H7 (cell line): ENCODE data around the gene MORC2. TPM values are rescaled to one million over a fixed set of nuclear protein-coding genes. Genes with fewer than 3 reads are reported as not detected.

ENCODE experiments used
- DNase-seq: peaks from one replicate; pipeline ENCODE4 v3.0.0; 2012
- H3K27me3 ChIP-seq: 2 replicates; pipeline ENCODE4 v1.6.0; 2011; ENCODE audit warnings: mild to moderate bottlenecking, low read length; ENCODE audit not compliant: control insufficient read depth, insufficient read depth
- H3K36me3 ChIP-seq: replicated peaks from 2 replicates; pipeline ENCODE4 v1.5.1; 2011; ENCODE audit warnings: low read length; ENCODE audit not compliant: control insufficient read depth, insufficient read depth
- H3K4me3 ChIP-seq: 2 replicates; pipeline ENCODE4 v1.5.1; 2011; ENCODE audit warnings: low read depth, mild to moderate bottlenecking, control low read depth, low read length, moderate library complexity; ENCODE audit not compliant: insufficient read depth
- total RNA-seq: library from RNA; depleted of rRNA; stranded (reverse); fragments of >200 nt; shearing (Covaris generic); gene quantifications from 2 replicates; pipeline ENCODE4 v1.2.3, GENCODE V29; 2014

Gene MORC2
- total RNA-seq, 1 experiment from 2014 or later: 31.4 TPM

DNA sequence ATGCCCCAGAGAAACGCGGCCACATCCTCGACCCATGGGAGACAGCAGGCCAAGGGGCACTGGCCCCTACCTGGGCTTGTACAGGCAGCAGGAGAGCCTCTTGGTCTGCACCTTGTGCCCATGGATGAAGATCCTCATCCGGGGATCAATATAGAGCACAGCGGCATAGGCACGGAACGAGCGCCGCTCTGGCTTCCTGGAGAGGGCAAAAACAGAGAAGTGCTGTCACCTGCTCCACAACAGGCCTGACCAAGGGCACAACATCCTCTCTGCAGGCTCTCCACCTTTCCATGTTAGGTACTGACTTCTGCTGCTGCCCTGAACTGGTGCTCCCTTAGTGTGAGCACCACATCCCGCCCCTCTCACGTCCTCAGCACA, 27.2 kb downstream of the MORC2 start:
- no peak overlapping the region for H3K4me3 ChIP-seq
- DNase-seq: no peak
- no peaks in the 10 kb centered on the region for H3K27me3 ChIP-seq
- peaks cover 76% of the 10 kb centered on the region for H3K36me3 ChIP-seq

DNA sequence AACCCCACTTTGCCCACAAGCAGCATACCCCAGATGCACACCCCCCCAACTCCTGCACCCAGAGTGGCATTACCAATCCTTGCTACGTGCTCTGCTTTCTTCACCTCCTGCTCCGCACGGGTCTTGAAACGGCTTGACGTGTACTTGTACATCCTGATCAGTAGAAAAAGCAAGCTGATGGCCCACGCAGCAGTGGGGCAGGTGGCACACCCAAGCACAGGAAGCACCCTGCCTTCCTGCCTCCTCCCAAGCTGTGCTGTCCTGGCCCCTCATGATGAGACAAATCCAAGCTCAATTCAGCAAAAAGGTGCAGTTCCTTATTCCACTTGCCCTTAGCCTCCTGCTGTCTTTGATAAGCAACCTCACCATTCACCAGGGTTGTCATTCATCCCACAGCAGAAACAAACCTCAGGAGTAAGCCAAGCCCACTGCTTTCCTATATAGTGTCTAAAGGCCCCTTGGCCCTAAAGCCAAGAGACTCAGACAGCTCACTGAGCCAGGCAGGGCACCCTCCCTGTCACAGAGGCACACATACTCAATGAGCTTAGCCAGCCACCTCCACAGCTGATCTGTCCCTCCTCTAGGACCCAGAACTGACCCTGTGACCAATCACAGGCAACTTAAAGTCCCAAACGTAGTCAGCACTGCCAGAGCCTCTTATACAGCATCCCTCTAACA, 27.8 kb downstream of the MORC2 start:
- no peak for DNase-seq
- Histone ChIP-seq H3K4me3 (no peak overlapping the region), H3K36me3 (peaks cover 74% of the 10 kb centered on the region)

DNA sequence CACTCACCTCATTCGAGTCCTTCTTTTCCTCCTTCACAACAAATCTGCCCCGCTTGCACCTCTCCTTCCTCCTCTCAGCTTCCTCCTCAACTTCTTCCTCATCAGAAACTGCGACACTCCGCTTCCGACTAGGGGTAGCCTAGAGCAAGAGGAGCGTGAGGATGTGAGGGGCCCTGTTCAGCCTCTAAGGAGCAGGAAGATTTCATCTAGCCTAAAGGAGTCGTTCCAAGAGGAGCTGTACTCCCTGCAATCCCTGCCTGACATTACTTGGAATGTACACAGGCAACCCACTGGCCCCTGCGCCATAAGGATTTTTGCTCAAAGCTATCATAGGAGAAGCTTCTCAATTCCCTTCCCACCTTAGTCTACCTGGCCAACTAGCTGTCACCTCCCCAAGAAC, 34.5 kb downstream of the MORC2 start:
- no peak for DNase-seq
- no peaks in the 10 kb centered on the region for H3K27me3 ChIP-seq
- no peak overlapping the region for H3K4me3 ChIP-seq
- H3K36me3 ChIP-seq: peaks cover 68% of the 10 kb centered on the region

More for the DNA sequence above, 27.8 kb downstream of the MORC2 start:
- no peaks in the 10 kb centered on the region for H3K27me3 ChIP-seq

DNA sequence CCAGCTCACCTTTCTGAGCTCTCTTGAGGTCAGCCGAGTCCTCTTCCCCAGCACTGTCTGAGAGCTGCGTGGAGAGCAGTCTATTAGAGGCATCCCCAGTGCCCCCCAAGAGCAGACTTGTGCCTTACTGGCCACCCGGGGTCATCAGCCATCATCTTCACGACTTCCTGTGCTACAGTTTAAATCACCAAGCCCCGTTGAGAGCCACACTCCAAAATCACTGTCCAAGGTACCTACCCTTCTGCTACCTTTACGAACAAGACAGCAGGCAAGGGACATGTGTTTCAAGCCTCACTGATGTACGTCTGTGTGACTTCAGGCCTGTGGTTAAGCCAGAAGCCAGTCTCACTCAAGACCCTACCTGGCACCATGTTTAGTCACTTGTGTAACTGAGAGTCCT, 35.1 kb downstream of the MORC2 start:
- DNase-seq: no peak
- Histone ChIP-seq H3K4me3 (no peak overlapping the region), H3K27me3 (no peaks in the 10 kb centered on the region), H3K36me3 (peaks cover 67% of the 10 kb centered on the region)

DNA sequence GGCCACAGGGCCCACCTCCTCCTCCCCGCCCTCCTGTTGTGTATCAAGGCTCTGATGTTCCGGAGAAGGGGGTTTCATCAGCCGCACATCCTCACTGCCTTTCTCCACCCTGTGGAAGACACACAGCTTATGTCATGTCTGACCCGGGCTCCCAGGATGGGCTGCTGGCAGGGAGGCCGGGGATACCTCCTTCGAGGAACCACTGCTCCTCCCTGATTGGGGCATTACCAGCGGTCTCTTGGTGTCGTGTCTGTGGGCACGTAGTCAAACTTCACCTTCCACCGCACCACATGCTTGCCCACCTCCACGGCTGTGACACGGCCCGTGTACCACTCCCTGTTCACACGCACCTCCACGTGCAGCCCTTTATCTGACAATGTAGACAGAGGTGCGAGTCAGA, 35.9 kb downstream of the MORC2 start:
- Histone ChIP-seq H3K27me3 (no peaks in the 10 kb centered on the region), H3K4me3 (no peak overlapping the region), H3K36me3 (peaks cover 68% of the 10 kb centered on the region)
- DNase-seq: no peak

DNA sequence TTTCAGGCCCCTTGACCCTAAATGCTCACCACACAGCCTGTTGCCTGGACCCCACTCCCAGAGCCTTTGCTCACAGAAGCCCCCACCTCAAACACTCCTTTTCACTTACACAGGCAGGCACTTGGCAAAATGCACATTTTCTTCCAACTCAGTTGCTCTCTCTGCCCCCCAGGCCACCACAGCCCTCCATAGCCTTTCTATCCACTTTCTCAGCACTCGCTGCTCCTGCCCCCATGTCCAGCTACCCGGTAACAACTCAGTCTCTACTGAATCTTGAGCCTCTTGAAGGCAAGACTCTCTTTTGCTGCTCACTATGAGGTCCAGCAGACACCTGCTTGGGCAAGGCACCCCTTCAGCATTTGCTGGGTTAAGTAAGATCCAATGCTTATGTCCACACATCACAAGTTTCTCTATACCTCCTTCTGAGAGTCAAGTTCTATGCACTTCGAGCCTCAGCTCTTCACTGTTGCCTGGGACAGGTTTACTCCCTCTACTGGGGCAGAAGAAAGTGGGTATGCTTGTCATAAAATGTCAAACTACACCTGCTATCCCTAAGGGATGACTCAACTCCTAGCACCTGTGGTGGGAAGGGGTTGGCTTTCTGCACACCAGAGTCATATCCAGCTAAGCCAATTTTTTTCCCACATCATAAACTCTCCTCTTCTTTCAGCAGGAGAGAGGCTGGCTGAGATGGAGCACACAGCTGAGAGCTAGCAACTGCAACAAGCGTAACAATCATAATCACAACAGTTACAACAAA, 36.9 kb downstream of the MORC2 start:
- no peak overlapping the region for H3K4me3 ChIP-seq
- no peaks in the 10 kb centered on the region for H3K27me3 ChIP-seq
- peaks cover 67% of the 10 kb centered on the region for H3K36me3 ChIP-seq
- no peak for DNase-seq

DNA sequence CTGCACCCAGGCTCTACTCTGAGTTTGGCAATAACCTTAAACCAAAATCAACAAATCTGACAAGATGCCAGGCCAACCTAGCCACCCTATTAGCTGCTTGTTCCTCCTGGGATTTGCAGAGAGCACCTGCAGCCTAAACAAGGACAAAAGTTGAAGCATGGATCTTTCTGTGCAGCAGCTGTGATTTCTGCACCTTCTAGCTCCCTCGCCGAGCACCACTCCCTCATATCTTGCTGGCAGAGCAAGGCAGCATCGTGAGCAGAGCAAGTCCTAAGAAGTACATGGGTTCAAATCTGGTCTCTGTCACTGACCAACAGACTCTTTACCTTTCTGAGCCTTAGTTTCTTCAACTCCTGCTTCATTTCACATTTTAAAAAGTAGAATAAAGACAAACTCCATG, 38.3 kb downstream of the MORC2 start:
- H3K4me3 ChIP-seq: no peak overlapping the region
- peaks cover 66% of the 10 kb centered on the region for H3K36me3 ChIP-seq
- no peaks in the 10 kb centered on the region for H3K27me3 ChIP-seq
- DNase-seq: no peak

DNA sequence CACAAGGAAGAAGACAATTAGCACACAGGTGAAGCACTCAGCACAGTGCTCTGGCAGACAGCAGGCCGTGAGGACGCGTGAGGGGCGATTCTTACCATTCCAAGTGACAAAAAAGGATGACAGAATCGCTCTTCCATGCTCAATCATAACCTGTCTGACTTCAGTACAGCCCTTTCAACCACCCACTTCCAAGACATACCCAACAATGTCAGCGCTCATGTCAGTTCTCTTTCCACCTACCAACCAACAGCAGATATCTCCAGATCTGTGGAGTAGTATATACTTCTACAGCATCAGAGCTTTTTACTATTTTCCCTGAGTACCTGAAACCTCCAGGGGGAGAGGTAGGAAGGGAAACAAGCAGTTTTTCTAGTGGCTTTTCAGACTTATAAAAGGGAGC, 40.2 kb downstream of the MORC2 start:
- Histone ChIP-seq H3K36me3 (peaks cover 54% of the 10 kb centered on the region), H3K27me3 (no peaks in the 10 kb centered on the region), H3K4me3 (no peak overlapping the region)
- DNase-seq: no peak

DNA sequence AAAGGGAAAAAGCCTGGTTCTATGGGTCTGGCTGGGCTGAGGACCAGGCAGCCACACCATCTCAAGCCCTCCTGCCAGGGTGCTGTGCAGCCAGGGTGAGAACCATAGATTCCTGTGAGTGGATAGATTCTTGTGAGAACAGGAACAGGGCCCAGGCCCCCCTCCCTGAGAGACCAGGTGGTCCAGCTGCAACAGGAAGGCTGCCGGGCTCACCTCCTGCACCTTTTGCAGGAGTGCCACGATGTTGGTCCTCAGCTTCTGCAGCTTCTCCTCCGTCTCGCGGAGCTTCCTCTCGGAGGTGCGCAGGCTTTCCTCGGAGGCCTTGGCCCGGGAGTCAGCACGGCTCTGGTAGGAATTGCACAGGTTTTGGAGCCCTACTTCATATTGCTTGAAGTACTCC, 40.8 kb downstream of the MORC2 start:
- H3K36me3 ChIP-seq: peaks cover 48% of the 10 kb centered on the region

DNA sequence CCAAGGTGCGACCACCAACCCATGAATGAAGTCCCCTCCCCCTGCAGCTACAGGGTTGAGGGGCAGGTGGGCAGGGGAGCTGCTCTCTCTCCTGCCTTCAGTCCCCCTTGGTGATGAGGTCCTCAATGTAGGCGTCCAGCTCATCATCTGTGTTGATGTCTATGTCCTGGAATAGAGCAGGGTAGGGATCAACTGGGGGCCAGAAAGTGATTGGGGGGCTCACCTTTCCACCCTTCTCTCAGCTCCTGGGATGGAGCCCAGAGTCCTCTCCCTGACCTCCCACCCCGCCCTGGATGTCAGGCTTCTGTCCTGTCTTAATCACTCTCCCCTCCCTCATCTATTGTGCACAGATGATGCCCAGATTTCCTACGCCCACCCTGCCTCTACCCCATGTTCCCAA, 41.9 kb downstream of the MORC2 start:
- DNase-seq: no peak
- Histone ChIP-seq H3K36me3 (peaks cover 39% of the 10 kb centered on the region), H3K4me3 (no peak overlapping the region), H3K27me3 (no peaks in the 10 kb centered on the region)

More for the DNA sequence above, 40.8 kb downstream of the MORC2 start:
- Histone ChIP-seq H3K4me3 (no peak overlapping the region), H3K27me3 (no peaks in the 10 kb centered on the region)
- DNase-seq: no peak

DNA sequence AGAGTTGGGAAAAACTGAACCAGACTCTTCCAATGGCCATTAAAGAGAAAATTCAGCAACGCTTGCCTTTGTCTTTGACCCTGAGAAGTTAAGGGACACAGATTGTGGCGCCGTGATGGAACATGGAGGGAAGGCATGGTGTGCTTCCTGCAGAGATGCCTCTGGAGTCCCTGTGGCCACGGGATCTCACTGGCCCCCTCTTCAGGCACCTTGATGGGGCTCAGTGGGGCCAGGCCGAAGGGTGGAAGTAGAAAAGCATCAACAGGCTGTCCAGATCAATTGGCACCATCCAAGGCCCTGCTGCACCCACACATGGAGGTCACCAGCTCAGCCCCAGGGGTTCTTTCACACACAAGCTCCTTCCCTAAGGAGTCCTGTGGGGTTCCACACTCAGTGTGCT, 42.9 kb downstream of the MORC2 start:
- no peak for DNase-seq
- Histone ChIP-seq H3K36me3 (peaks cover 31% of the 10 kb centered on the region), H3K4me3 (no peak overlapping the region), H3K27me3 (no peaks in the 10 kb centered on the region)

DNA sequence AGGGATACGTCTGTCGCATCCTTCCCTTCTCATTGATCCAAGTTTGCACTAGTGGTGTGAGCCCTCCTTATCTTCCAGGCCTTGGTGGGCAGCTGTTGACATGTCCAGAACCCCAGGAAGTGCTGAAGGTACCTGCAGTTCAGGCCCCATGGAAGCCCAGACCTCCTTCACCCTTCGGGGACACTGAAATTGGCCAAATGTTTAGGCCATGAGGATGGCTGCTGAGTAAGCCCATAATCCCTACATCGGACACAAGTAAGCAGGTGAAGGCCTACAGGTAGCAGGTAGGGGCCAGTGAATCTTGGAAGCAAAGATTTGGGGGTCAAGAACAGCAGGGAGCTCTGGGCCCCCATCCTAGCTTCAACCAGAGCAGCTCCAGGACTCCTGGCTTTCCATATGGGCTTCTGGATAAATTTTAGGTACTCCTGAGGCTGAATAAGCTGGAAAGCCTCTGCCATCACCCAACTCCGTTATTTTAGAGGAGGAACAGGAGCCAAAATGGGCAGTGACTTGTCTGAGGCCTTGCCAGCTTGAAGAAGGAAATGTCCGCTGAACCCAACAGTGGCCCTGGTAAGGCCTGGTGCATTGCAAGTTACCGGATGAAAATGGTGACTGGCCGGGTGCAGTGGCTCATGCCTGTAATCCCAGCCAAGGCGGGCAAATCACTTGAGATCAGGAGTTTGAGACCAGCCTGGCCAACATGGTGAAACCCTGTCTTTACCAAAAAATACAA, 45.2 kb downstream of the MORC2 start:
- Histone ChIP-seq H3K27me3 (no peaks in the 10 kb centered on the region), H3K36me3 (peaks cover 27% of the 10 kb centered on the region), H3K4me3 (no peak overlapping the region)
- DNase-seq: no peak

DNA sequence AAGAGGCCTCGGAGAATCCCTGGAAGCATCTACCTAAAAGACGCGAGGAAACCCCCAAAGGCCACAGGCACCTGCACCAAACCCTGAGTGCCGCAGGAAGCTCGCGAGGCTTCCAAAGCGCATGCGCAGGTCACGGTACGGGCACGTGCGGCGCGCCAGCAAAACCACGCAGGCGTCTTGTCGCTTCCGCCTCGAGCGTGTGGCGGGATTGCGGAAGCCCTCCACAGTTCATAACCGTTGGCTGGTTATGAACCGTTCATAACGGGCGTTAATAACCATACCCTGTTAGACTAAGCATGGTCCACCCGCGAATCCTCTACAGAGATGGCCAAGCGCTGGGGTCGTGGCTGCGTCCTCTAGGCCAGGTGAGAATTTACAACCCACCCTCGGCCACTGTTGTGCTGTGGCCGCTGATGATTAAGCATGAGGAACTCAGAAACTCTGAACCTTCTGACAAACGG, 46.4 kb downstream of the MORC2 start:
- Histone ChIP-seq H3K27me3 (no peaks in the 10 kb centered on the region), H3K4me3 (no peak overlapping the region), H3K36me3 (peaks cover 16% of the 10 kb centered on the region)
- DNase-seq: peak; percentile 53

DNA sequence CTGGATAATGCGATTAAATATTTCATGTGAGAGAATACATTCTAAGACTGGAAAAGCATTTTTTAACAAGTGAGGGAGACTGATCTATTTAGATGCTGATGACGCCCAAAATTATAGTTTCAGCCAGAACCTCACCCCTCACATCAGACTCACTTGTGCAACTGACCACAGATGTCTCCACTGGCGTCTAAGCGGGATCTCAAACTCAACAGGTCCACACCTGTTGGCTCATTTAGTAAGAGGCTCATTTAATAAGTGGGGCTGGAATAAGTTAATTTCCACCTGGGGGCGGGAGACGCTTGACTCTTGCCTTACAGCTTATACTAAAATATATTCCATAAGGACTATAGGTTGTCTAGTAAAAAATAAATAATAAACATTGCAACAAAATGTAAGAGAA, 47.5 kb downstream of the MORC2 start:
- no peak for DNase-seq
- peaks cover 10% of the 10 kb centered on the region for H3K36me3 ChIP-seq
- no peak overlapping the region for H3K4me3 ChIP-seq
- H3K27me3 ChIP-seq: no peaks in the 10 kb centered on the region

DNA sequence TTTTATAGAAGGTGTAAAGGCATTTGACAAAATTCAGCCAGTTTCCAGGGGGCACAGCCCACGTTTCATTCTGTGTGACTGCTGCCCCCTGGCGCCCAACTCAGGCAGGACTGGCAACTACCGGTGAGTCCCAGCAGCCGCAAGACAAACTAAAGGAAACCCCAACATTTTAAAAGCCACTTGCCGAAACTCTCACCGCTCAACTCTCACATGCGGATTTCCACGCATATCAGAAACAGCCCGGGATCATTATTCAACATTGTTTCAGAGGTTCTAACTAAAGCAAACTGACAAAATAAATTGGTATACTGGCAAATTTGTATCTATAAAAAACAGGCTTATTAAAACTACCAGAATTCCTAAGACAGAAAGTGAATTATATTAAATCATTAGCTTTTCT, 48.2 kb downstream of the MORC2 start:
- H3K4me3 ChIP-seq: no peak overlapping the region
- no peaks in the 10 kb centered on the region for H3K27me3 ChIP-seq
- DNase-seq: peak; percentile 89
- peaks cover 5% of the 10 kb centered on the region for H3K36me3 ChIP-seq
